Smooth muscle cell (in vitro differentiated cells): ENCODE measurements around the gene C11orf58. TPM values are rescaled to one million over a fixed set of nuclear protein-coding genes. Genes with fewer than 3 reads are reported as not detected.

Source experiments
- DNase-seq: peaks from one replicate; lab custom pipeline; 2025; ENCODE audit not compliant: unreplicated experiment; lab: John Stamatoyannopoulos, UW
- H2AFZ ChIP-seq: fragments of 200-600 bp; sonication (generic); 2 replicates; pipeline ENCODE4 v1.6.0; 2016; ENCODE audit warnings: antibody characterized with exemption, low read depth, mild to moderate bottlenecking
- H3F3A ChIP-seq: fragments of 200-600 bp; sonication (generic); 2 replicates; pipeline ENCODE4 v1.6.0; 2017; ENCODE audit warnings: antibody characterized with exemption, low read depth
- H3K27ac ChIP-seq: fragments of 200-600 bp; sonication (generic); 2 replicates; pipeline ENCODE4 v1.5.1; 2016; ENCODE audit warnings: low read depth, mild to moderate bottlenecking
- H3K27me3 ChIP-seq: fragments of 200-600 bp; sonication (generic); 2 replicates; pipeline ENCODE4 v1.6.1; 2016; ENCODE audit warnings: low read depth, mild to moderate bottlenecking
- H3K36me3 ChIP-seq: fragments of 200-600 bp; sonication (generic); 2 replicates; pipeline ENCODE4 v1.5.1; 2016; ENCODE audit warnings: low read depth
- H3K4me1 ChIP-seq: fragments of 200-600 bp; sonication (generic); 2 replicates; pipeline ENCODE4 v1.5.1; 2016; ENCODE audit warnings: low read depth
- H3K4me2 ChIP-seq: fragments of 200-600 bp; sonication (generic); 2 replicates; pipeline ENCODE4 v1.6.0; 2016; ENCODE audit warnings: mild to moderate bottlenecking
- H3K4me3 ChIP-seq: fragments of 200-600 bp; sonication (generic); 2 replicates; pipeline ENCODE4 v1.5.1; 2016; ENCODE audit warnings: mild to moderate bottlenecking
- H3K79me2 ChIP-seq: fragments of 200-600 bp; sonication (generic); 2 replicates; pipeline ENCODE4 v1.6.0; 2016; ENCODE audit warnings: low read depth, mild to moderate bottlenecking
- H3K9ac ChIP-seq: fragments of 200-600 bp; sonication (generic); 2 replicates; pipeline ENCODE4 v1.6.0; 2016; ENCODE audit warnings: low read depth
- H3K9me3 ChIP-seq: fragments of 200-600 bp; sonication (generic); replicated peaks from 2 replicates; pipeline ENCODE4 v1.5.1; 2016; ENCODE audit warnings: low read depth
- H4K20me1 ChIP-seq: fragments of 200-600 bp; sonication (generic); 2 replicates; pipeline ENCODE4 v1.6.0; 2016; ENCODE audit warnings: low read depth
- WGBS: methylation state at CpG from one replicate; pipeline ENCODE4 v1.1.7; 2016; ENCODE audit warnings: low lambda C conversion rate; 5-methylcytosine and 5-hydroxymethylcytosine counted together
- polyA plus RNA-seq: library from polyadenylated mRNA; unstranded; fragments of >200 nt; fragmentation: Nextera tagmentation; extraction: Ambion mirVana; gene quantifications from 2 replicates; pipeline ENCODE4 v1.2.1, GENCODE V29; 2016
- total RNA-seq: library from RNA; depleted of rRNA; stranded (reverse); fragments of >200 nt; gene quantifications from 2 replicates; pipeline ENCODE4 v1.2.3, GENCODE V29; 2014
- TF ChIP-seq, protein P1 (sequence below): fragments of 200-600 bp; sonication (generic); IDR thresholded peaks from 2 replicates; pipeline ENCODE4 v1.5.1; 2017; ENCODE audit warnings: borderline replicate concordance, mild to moderate bottlenecking, antibody characterized with exemption; ENCODE audit not compliant: insufficient read depth, poor library complexity, severe bottlenecking

Gene C11orf58
- total and polyA plus RNA-seq, 2 experiments from 2014 or later: 174 to 183 TPM

DNA sequence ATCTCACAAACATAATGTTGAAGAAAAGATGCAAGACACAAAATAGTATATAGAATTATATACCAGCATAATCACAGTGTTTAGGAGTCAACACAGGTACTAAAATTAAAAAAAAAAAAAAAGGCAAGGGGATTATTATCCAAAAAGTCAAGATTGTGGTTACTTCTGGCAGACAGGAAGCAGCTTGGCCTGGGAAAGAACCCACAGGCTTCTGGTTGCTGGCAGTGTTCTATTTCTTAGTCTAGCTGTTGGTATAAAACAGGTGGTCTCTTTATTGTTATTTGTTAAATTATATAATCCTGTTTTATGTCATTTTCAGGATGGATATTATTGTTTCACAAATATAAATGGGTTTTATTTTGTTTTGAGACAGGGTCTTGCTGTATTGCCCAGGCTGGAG, 54.0 kb downstream of the C11orf58 start:
- no peak overlapping the region for H3K4me3 ChIP-seq
- peak overlapping the region; percentile 86 for H3K4me2 ChIP-seq
- no peaks in the 10 kb centered on the region for H3K79me2 ChIP-seq
- TF ChIP-seq, protein P1, sequence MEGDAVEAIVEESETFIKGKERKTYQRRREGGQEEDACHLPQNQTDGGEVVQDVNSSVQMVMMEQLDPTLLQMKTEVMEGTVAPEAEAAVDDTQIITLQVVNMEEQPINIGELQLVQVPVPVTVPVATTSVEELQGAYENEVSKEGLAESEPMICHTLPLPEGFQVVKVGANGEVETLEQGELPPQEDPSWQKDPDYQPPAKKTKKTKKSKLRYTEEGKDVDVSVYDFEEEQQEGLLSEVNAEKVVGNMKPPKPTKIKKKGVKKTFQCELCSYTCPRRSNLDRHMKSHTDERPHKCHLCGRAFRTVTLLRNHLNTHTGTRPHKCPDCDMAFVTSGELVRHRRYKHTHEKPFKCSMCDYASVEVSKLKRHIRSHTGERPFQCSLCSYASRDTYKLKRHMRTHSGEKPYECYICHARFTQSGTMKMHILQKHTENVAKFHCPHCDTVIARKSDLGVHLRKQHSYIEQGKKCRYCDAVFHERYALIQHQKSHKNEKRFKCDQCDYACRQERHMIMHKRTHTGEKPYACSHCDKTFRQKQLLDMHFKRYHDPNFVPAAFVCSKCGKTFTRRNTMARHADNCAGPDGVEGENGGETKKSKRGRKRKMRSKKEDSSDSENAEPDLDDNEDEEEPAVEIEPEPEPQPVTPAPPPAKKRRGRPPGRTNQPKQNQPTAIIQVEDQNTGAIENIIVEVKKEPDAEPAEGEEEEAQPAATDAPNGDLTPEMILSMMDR: no peak
- peak overlapping the region; percentile 93 for H3K9ac ChIP-seq
- peak overlapping the region; percentile 100 for H3K27ac ChIP-seq
- H3K4me1 ChIP-seq: peaks cover 13% of the 10 kb centered on the region
- no peak overlapping the region for H2AFZ ChIP-seq
- H3K9me3 ChIP-seq: no peaks in the 10 kb centered on the region
- peaks cover 11% of the 10 kb centered on the region for H3F3A ChIP-seq
- no peaks in the 10 kb centered on the region for H4K20me1 ChIP-seq
- no peaks in the 10 kb centered on the region for H3K27me3 ChIP-seq
- DNase-seq: no peak
- no peaks in the 10 kb centered on the region for H3K36me3 ChIP-seq

DNA sequence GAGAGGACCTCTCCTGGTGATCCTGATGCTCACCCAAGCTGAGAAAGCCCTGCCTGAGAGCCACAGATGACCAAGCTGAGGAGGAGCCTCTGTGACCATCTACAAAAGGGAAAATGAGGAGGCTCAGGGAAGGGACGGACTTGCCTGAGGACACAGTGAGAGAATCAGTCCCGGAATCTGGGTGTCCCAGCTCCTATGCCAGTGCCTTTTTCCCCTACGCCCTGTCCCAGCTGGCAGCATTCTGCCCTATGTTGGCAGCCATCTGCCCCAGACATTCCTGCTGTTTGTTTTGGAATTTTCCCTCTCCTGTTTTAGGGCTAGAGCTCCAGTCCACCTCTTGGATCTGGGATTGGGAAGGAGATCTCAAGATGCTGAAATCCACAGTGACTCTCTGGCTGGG, 54.6 kb downstream of the C11orf58 start:
- WGBS: 95% methylated on average over 3 of the region's 3 CpGs
- H3K4me1 ChIP-seq: peaks cover 13% of the 10 kb centered on the region
- peaks cover 11% of the 10 kb centered on the region for H3F3A ChIP-seq
- H3K9me3 ChIP-seq: no peaks in the 10 kb centered on the region
- H3K4me2 ChIP-seq: no peak overlapping the region
- TF ChIP-seq, protein P1: no peak
- H3K27ac ChIP-seq: peak overlapping the region; percentile 100
- no peaks in the 10 kb centered on the region for H3K79me2 ChIP-seq
- no peak overlapping the region for H3K4me3 ChIP-seq
- no peaks in the 10 kb centered on the region for H4K20me1 ChIP-seq
- H3K9ac ChIP-seq: peak overlapping the region; percentile 93
- DNase-seq: no peak
- no peaks in the 10 kb centered on the region for H3K27me3 ChIP-seq
- H2AFZ ChIP-seq: no peak overlapping the region
- H3K36me3 ChIP-seq: no peaks in the 10 kb centered on the region

DNA sequence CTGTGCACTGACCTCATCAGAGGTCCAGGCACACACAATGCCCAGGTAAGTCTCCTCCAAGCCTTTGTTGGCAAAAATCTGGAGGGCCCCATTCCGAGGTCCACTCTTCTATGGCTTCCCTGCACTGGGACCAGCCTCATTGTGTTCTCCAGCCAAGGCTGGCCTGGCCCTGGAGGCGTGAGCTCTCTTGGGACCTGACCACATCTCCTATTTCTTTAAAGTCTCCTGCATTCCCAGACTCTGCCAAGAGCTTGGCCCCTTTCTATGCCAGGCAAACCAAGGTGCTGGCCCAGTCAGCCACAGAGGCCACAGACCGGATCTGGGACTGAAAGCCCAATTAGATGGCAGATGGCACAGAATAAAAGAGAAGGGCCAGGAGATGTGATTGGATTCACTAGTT, 55.1 kb downstream of the C11orf58 start:
- Histone ChIP-seq H3K27ac (no peak overlapping the region), H3K9ac (no peak overlapping the region), H3K4me2 (no peak overlapping the region), H3K79me2 (no peaks in the 10 kb centered on the region), H3K4me1 (peaks cover 13% of the 10 kb centered on the region), H3K9me3 (no peaks in the 10 kb centered on the region), H4K20me1 (no peaks in the 10 kb centered on the region), H2AFZ (no peak overlapping the region), H3K36me3 (no peaks in the 10 kb centered on the region), H3F3A (peaks cover 11% of the 10 kb centered on the region), H3K4me3 (no peak overlapping the region), H3K27me3 (no peaks in the 10 kb centered on the region)
- no peak for DNase-seq
- TF ChIP-seq, protein P1: no peak
- WGBS: over 99% methylated on average over 3 of the region's 3 CpGs

DNA sequence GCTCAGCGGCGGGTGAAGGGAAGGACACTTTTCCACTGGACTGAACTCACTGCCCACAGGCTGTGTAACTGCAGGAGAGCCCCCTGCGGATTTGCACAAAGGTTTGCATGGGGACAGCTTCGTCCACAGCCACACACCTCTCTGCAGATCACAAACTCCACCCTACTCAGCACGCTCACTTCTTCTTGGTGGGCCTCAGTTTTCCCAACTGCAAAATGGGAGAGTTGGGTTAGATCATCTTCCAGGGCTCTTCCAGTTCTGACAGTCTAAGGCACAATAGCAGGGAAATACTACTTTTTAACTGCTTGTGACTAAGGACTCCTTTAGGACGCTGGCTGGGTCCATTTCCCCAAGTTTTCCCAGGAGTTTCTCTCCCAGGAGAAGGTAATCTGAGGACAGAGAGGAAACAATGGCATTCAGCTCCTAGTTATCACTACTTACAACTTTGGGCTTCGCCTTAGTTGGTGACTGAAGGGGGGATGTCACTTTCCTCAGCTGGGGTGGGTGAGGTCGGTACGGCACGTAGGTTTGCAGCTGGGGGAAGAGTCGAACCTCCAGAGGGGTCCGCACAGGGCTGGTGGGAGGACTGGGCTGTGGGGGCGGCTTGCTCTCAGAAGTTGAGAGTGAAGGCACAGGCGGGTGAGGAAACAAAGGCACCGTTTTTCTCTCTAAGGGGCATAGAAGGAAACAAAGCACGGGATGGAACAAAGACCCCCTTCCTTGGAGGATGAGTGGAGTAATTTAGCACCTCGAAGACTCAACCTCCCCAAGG, 55.8 kb downstream of the C11orf58 start:
- Histone ChIP-seq H3K79me2 (no peaks in the 10 kb centered on the region), H2AFZ (no peak overlapping the region), H3K9ac (no peak overlapping the region), H3K9me3 (no peaks in the 10 kb centered on the region), H3K4me1 (peaks cover 13% of the 10 kb centered on the region), H3K27me3 (no peaks in the 10 kb centered on the region), H3F3A (peaks cover 11% of the 10 kb centered on the region), H3K36me3 (no peaks in the 10 kb centered on the region), H4K20me1 (no peaks in the 10 kb centered on the region), H3K4me2 (no peak overlapping the region), H3K4me3 (no peak overlapping the region), H3K27ac (no peak overlapping the region)
- DNase-seq: no peak
- TF ChIP-seq, protein P1: no peak
- WGBS: 98% methylated on average over 17 of the region's 17 CpGs
